Right lobe of liver (tissue), 6 donors: ENCODE results near the gene LRFN5. TPM values are rescaled to one million over a fixed set of nuclear protein-coding genes. Genes with fewer than 3 reads are reported as not detected.

ENCODE experiments used
- ATAC-seq, 4 donors: fragments of 200-7000 bp; cut with Tn5 transposase; one replicate each; pipeline ENCODE4 v1.9.1; 2020; ENCODE audit warnings: mild to moderate bottlenecking in 4 of 4, moderate library complexity in 4 of 4
- DNase-seq, 3 donors: peaks; one replicate each; pipeline ENCODE4 v3.0.0-alpha.2; 2020
- H3K27ac ChIP-seq, 3 donors: fragments of 200-600 bp; one replicate each; pipeline ENCODE4 v1.8.0; 2022
- H3K27me3 ChIP-seq, 2 donors: fragments of 200-600 bp; one replicate each; pipeline ENCODE4 v1.8.0; 2022
- H3K36me3 ChIP-seq, 4 donors: fragments of 200-600 bp; sonication (generic) in 1 of 4; one replicate each; pipeline versions ENCODE4 v1.5.1 to v1.8.0; 2017 to 2022; ENCODE audit warnings: control low read depth in 1 of 4
- H3K4me1 ChIP-seq, 4 donors: fragments of 200-600 bp; sonication (generic) in 1 of 4; one replicate each; pipeline versions ENCODE4 v1.5.1 to v1.8.0; 2017 to 2022; ENCODE audit warnings: control low read depth in 1 of 4
- H3K4me3 ChIP-seq, 3 donors: fragments of 200-600 bp; one replicate each; pipeline ENCODE4 v1.8.0; 2022
- H3K9me3 ChIP-seq, 4 donors: fragments of 200-600 bp; sonication (generic) in 1 of 4; one replicate each; pipeline versions ENCODE4 v1.5.1 to v1.8.0; 2017 to 2022; ENCODE audit warnings: control low read depth in 1 of 4
- POLR2A ChIP-seq: fragments of 450-650 bp; IDR thresholded peaks from one replicate; pipeline ENCODE4 v1.6.1; 2017; ENCODE audit warnings: antibody characterized with exemption, mild to moderate bottlenecking
- WGBS: methylation state at CpG from one replicate; pipeline ENCODE4 v1.1.6; 2018; ENCODE audit warnings: low coverage, low lambda C conversion rate; ENCODE audit not compliant: insufficient coverage; ENCODE audit errors: missing lambda C conversion rate; 5-methylcytosine and 5-hydroxymethylcytosine counted together
- intact Hi-C, 2 donors: fragments of 100-400 bp; cut with DNase I; formaldehyde crosslinking; loops; one replicate each; pipeline versions ENCODE4 v1.11.2 to v1.14.1; 2022
- total RNA-seq, 6 experiments: library from RNA; depleted of rRNA in 2 of 6; stranded (reverse); fragments of >200 nt in 2 of 6; fragmentation: NEBNext Ultra II Directional in 3 of 6; extraction: Animal tissue kit (Norgen Biotek cat#: 25700) in 3 of 6; gene quantifications; one replicate each; pipeline versions ENCODE4 v1.1.0 to v1.2.4, GENCODE V29; 2016 to 2023
- TF ChIP-seq, protein P1 (sequence below), 4 donors: fragments of 200-600 bp in 3 of 4; fragments of 450-650 bp in 1 of 4; IDR thresholded peaks; one replicate each; pipeline versions ENCODE4 v1.5.1 to v1.8.0; 2016 to 2022; ENCODE audit warnings: antibody characterized with exemption in 4 of 4, mild to moderate bottlenecking in 2 of 4
- donor health status: DM: no; HTN: yes; CAD: no.
- donor health status: DM: no; HTN: no; CAD: no.
- donor health status: DM: no; HTN: no; CAD: no.
- donor health status: DM: no; HTN: yes; CAD: no.
- donor health status: DM: no; HTN: yes; CAD: no.

LRFN5 gene
- total RNA-seq, 6 experiments from 2014 or later = not detected

DNA sequence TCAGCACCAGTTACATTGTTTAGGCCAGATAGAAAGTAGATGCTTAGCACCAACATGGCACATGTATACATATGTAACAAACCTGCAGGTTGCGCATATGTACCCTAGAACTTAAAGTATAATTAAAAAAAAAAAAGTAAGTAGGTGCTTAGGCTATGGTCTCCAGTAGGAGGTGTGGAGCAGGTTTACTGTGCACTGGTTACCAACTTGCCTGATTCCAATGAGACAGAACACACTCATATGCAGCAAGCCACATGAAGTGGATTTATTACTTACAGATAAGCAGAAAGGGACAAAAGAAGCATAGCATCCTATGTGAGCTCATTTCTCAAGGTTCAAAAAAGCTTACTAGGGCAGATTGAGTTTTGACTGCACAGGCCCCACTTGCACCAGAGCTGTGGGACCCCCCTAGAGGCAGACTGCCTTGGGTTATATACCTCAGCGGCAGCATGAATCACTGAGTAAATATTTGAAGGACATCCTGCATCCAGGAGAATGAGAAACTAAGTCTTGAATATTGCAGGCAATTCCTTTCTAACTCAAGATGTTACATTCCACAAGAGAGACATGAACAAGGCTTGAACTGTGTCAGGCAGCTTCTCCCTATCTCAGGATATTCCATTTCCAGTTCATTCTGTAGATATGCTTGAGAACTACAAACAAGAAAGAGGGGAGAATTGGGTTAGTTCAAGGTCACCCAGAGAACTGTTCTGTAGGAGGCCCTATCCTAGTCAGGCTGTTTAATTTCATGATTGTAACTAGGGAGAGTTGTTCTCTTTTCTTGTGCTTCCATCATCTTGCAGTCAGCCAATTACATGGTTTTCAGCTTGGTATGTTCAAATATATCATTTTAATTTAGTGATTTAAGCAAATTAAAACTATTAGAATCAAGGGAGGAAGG lies 30.1 kb downstream of the LRFN5 start:
- WGBS = 65% methylated on average over 2 of the region's 2 CpGs
- no peak for DNase-seq
- H3K4me3 ChIP-seq = no peak overlapping the region
- no peaks in the 10 kb centered on the region for H3K4me1 ChIP-seq
- no peak overlapping the region for H3K27ac ChIP-seq
- no peak for TF ChIP-seq POLR2A
- TF ChIP-seq, protein P1, sequence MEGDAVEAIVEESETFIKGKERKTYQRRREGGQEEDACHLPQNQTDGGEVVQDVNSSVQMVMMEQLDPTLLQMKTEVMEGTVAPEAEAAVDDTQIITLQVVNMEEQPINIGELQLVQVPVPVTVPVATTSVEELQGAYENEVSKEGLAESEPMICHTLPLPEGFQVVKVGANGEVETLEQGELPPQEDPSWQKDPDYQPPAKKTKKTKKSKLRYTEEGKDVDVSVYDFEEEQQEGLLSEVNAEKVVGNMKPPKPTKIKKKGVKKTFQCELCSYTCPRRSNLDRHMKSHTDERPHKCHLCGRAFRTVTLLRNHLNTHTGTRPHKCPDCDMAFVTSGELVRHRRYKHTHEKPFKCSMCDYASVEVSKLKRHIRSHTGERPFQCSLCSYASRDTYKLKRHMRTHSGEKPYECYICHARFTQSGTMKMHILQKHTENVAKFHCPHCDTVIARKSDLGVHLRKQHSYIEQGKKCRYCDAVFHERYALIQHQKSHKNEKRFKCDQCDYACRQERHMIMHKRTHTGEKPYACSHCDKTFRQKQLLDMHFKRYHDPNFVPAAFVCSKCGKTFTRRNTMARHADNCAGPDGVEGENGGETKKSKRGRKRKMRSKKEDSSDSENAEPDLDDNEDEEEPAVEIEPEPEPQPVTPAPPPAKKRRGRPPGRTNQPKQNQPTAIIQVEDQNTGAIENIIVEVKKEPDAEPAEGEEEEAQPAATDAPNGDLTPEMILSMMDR (IDR thresholded peaks at IDR 0.05) = no peak
- H3K36me3 ChIP-seq = no peaks in the 10 kb centered on the region
- no peak for ATAC-seq
- H3K9me3 ChIP-seq = no peaks in the 10 kb centered on the region
- H3K27me3 ChIP-seq = no peaks in the 10 kb centered on the region
- intact Hi-C loops = no loop called here

DNA sequence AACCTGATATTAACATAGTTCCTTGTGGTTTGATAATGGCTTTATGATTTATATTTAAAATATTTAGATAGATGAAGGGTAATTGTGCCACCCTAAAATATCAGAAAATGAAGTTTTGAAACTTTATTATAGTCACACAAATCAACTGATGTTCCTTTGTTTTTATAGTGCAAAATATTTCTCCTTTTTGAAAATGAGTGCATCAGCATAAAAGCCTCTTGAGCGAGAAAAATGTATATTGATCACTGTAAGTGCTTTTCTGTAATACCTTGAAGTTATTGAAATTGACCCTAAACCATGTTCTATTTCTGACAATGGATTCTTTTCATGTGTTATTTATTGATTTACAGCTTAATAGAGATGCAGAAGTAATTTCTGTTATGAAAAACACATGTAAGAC lies 35.0 kb downstream of the LRFN5 start:
- no peaks in the 10 kb centered on the region for H3K27me3 ChIP-seq
- WGBS = 80% methylated on average over 1 of the region's 1 CpG
- H3K27ac ChIP-seq = no peak overlapping the region
- ATAC-seq (no peak), DNase-seq (no peak)
- H3K4me3 ChIP-seq = no peak overlapping the region
- no peaks in the 10 kb centered on the region for H3K9me3 ChIP-seq
- intact Hi-C loops = no loop called here
- H3K36me3 ChIP-seq = no peaks in the 10 kb centered on the region
- TF ChIP-seq, protein P1 (IDR thresholded peaks at IDR 0.05) = no peak
- TF ChIP-seq POLR2A = no peak
- no peaks in the 10 kb centered on the region for H3K4me1 ChIP-seq

DNA sequence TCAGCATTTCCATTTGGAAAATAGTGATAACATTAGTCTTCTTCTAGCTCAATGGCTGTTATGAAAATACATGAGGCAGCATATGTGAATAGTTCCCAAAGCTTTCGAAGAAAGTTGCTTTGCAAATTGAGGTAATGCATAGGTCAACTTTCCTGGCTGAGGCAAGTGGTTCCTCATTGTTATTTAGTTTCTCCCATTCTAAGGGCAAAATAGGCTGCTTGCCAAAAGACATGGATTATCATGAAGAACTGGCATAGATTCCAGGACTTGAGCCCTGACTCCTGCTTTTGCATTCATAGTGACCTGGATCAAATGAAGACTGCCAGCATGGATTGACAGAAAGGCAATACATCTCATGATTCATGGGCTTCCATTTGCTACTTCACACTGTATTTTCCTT lies 35.7 kb downstream of the LRFN5 start:
- ATAC-seq = no peak
- Histone ChIP-seq H3K4me3 (no peak overlapping the region), H3K9me3 (no peaks in the 10 kb centered on the region), H3K27ac (no peak overlapping the region), H3K36me3 (no peaks in the 10 kb centered on the region), H3K27me3 (no peaks in the 10 kb centered on the region), H3K4me1 (no peaks in the 10 kb centered on the region)
- TF ChIP-seq, protein P1 (IDR thresholded peaks at IDR 0.05) = no peak
- no peak for TF ChIP-seq POLR2A
- 46% methylated on average over 1 of the region's 1 CpG for WGBS
- no peak for DNase-seq
- intact Hi-C loops = no loop called here

DNA sequence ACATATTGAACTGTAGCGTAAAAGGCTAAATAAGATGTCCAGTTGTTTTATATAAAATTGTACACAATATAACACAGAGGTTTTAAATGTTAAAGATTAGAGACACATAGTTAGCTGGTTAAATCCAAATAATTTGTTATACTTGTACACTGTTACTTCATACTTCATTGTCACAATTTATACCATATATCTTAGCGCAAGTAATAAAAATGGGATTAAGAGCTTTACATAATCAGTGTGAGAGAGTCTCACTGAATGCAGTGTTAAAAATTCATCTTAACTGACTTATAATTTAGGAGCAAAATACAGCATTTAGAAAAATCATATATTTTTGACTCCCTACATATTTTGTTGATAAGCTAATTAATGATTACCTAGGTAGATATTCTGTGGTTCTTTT lies 36.1 kb downstream of the LRFN5 start:
- intact Hi-C loops = no loop called here
- WGBS = 68% methylated on average over 2 of the region's 2 CpGs
- ATAC-seq = no peak
- no peaks in the 10 kb centered on the region for H3K36me3 ChIP-seq
- no peaks in the 10 kb centered on the region for H3K9me3 ChIP-seq
- no peak overlapping the region for H3K4me3 ChIP-seq
- H3K4me1 ChIP-seq = no peaks in the 10 kb centered on the region
- no peak overlapping the region for H3K27ac ChIP-seq
- no peak for TF ChIP-seq POLR2A
- TF ChIP-seq, protein P1 (IDR thresholded peaks at IDR 0.05) = no peak
- DNase-seq = no peak
- no peaks in the 10 kb centered on the region for H3K27me3 ChIP-seq
